Suprapubic skin (tissue), 4 donors: Measurements from ENCODE around the gene TSPAN18.

Experiments used
- POLR2A ChIP-seq, 2 donors: fragments of 450-650 bp; IDR thresholded peaks; one replicate each; pipeline ENCODE4 v1.6.1; 2017; ENCODE audit warnings: antibody characterized with exemption in 2 of 2, mild to moderate bottlenecking in 2 of 2, moderate library complexity in 2 of 2
- POLR2AphosphoS5 ChIP-seq, 3 donors: sonication (generic); formaldehyde crosslinking; IDR thresholded peaks; one replicate each; pipeline ENCODE4 v1.6.1; 2017; ENCODE audit warnings: antibody characterized with exemption in 3 of 3
- TF ChIP-seq, protein P1 (sequence below), 2 donors: fragments of 200-600 bp in 1 of 2; fragments of 450-650 bp in 1 of 2; sonication (generic) in 1 of 2; IDR thresholded peaks; one replicate each; pipeline ENCODE4 v1.5.1; 2016 to 2019; ENCODE audit warnings: antibody characterized with exemption in 2 of 2, mild to moderate bottlenecking in 1 of 2, moderate library complexity in 1 of 2

DNA sequence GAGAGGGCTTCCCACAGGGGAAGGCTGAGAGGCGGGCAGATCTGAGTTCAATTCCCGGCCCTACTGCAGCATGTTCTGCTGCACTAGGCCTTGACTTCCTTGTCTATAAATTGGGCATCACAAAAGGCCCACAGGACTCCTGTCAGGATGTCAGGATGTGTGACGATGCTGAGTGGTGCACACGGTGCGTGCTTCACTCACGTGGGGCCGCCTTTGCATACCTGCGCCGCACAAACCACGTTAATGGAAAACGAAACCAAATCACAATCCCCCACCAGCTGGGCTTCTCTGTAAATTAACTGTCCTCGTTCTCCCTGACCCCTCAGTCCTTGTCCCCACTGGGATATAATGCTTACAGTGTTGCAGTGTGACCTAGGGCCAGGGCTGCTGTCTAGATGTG lies 32.3 kb upstream of the TSPAN18 start:
- TF ChIP-seq, protein P1, sequence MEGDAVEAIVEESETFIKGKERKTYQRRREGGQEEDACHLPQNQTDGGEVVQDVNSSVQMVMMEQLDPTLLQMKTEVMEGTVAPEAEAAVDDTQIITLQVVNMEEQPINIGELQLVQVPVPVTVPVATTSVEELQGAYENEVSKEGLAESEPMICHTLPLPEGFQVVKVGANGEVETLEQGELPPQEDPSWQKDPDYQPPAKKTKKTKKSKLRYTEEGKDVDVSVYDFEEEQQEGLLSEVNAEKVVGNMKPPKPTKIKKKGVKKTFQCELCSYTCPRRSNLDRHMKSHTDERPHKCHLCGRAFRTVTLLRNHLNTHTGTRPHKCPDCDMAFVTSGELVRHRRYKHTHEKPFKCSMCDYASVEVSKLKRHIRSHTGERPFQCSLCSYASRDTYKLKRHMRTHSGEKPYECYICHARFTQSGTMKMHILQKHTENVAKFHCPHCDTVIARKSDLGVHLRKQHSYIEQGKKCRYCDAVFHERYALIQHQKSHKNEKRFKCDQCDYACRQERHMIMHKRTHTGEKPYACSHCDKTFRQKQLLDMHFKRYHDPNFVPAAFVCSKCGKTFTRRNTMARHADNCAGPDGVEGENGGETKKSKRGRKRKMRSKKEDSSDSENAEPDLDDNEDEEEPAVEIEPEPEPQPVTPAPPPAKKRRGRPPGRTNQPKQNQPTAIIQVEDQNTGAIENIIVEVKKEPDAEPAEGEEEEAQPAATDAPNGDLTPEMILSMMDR (IDR thresholded peaks at IDR 0.05) = no peak
- TF ChIP-seq POLR2A (IDR thresholded peaks at IDR 0.05) = no peak
- TF ChIP-seq POLR2AphosphoS5 (IDR thresholded peaks at IDR 0.05) = no peak
